Omental fat pad (tissue), 4 donors: ENCODE data around the gene RCE1. TPM values are rescaled to one million over a fixed set of nuclear protein-coding genes. Genes with fewer than 3 reads are reported as not detected.

Source experiments
- ATAC-seq: fragments of 150-250 bp; one replicate; pipeline ENCODE4 v1.9.1; 2016; ENCODE audit warnings: mild to moderate bottlenecking, moderate library complexity; ENCODE audit not compliant: low FRiP score
- DNase-seq: peaks from one replicate; pipeline ENCODE4 v3.0.0-alpha.2; 2019; ENCODE audit warnings: low spot score
- CTCF ChIP-seq, 3 donors: fragments of 450-650 bp; IDR thresholded peaks; one replicate each; pipeline ENCODE4 v1.5.1; 2016 to 2017; ENCODE audit warnings: antibody characterized with exemption in 3 of 3, mild to moderate bottlenecking in 3 of 3, moderate library complexity in 2 of 3
- total RNA-seq, 4 donors: library from RNA; depleted of rRNA; stranded (reverse); fragments of >200 nt; gene quantifications; one replicate each; pipeline ENCODE4 v1.1.0, GENCODE V29; 2016

Gene RCE1
- total RNA-seq, 4 donors from 2014 or later = 12.8 to 20.4 (median 14.5) TPM

- ATAC-seq (peak; percentile 90), DNase-seq (no peak)
- TF ChIP-seq CTCF (IDR thresholded peaks at IDR 0.05) = no peak
These were observed 48.8 kb downstream of the RCE1 start for GRCh38 chr11:66891851-66892660.

GRCh38 chr11:66892911-66893310, 49.7 kb downstream of the RCE1 start:
- no peak for DNase-seq
- ATAC-seq = no peak
- no peak for TF ChIP-seq CTCF (IDR thresholded peaks at IDR 0.05)

- ATAC-seq (no peak), DNase-seq (no peak)
- TF ChIP-seq CTCF (IDR thresholded peaks at IDR 0.05) = no peak
These were observed 50.9 kb downstream of the RCE1 start for GRCh38 chr11:66894141-66894540.

Other genes with a start within 250 kb of the RCE1 start
- 10 to 100 TPM; 38.3 to 74.2 (median 55.7) TPM for gene RBM14, start 226.8 kb upstream of the RCE1 start, total RNA-seq
- gene RBM4, start 204.7 kb upstream of the RCE1 start, total RNA-seq = 10 to 100 TPM; 63.1 to 90.8 (median 78.3) TPM
- 10 to 100 TPM in 3 of 4 donors, 1 to 10 TPM in 1; 7.8 to 13.9 (median 11.2) TPM for gene RBM4B, start 165.6 kb upstream of the RCE1 start, total RNA-seq
- gene SPTBN2, start 114.2 kb upstream of the RCE1 start, total RNA-seq = 10 to 100 TPM in 2 of 4 donors, 1 to 10 TPM in 2; 1.6 to 14.4 (median 8.6) TPM
- 10 to 100 TPM; 10.2 to 16.6 (median 12.4) TPM for gene LRFN4, start 13.6 kb downstream of the RCE1 start, total RNA-seq
- gene PC, start 114.9 kb downstream of the RCE1 start, total RNA-seq = 100 to 1,000 TPM in 3 of 4 donors, 10 to 100 TPM in 1; 91.0 to 240 (median 134) TPM
- gene C11orf86, start 131.9 kb downstream of the RCE1 start, total RNA-seq = not detected
- 1 to 10 TPM in 1 of 4 donors, under 1 TPM in 2, not detected in 1; 0.36 to 1.8 (median 0.37) TPM for gene SYT12, start 179.7 kb downstream of the RCE1 start, total RNA-seq
- gene RHOD, start 213.4 kb downstream of the RCE1 start, total RNA-seq = 10 to 100 TPM in 3 of 4 donors, 1 to 10 TPM in 1; 6.9 to 29.9 (median 22.6) TPM